Measurements from ENCODE around the gene IFNB1.

- TF ChIP-seq POLR2A (IDR thresholded peaks at IDR 0.05) (no peak), EP300 (IDR thresholded peaks at IDR 0.05) (no peak), CTCF (IDR thresholded peaks at IDR 0.05) (no peak)
Measured at GRCh38 chr9:21030389-21031035, 47.2 kb downstream of the IFNB1 start.

Data from sigmoid colon (tissue), 4 donors.